H7 (cell line): ENCODE measurements around the gene STK4. TPM values are rescaled to one million over a fixed set of nuclear protein-coding genes. Genes with fewer than 3 reads are reported as not detected.

ENCODE experiments used
- DNase-seq: peaks from one replicate; pipeline ENCODE4 v3.0.0; 2012
- H3K27me3 ChIP-seq: 2 replicates; pipeline ENCODE4 v1.6.0; 2011; ENCODE audit warnings: mild to moderate bottlenecking, low read length; ENCODE audit not compliant: control insufficient read depth, insufficient read depth
- H3K36me3 ChIP-seq: replicated peaks from 2 replicates; pipeline ENCODE4 v1.5.1; 2011; ENCODE audit warnings: low read length; ENCODE audit not compliant: control insufficient read depth, insufficient read depth
- H3K4me3 ChIP-seq: 2 replicates; pipeline ENCODE4 v1.5.1; 2011; ENCODE audit warnings: low read depth, mild to moderate bottlenecking, control low read depth, low read length, moderate library complexity; ENCODE audit not compliant: insufficient read depth
- total RNA-seq: library from RNA; depleted of rRNA; stranded (reverse); fragments of >200 nt; shearing (Covaris generic); gene quantifications from 2 replicates; pipeline ENCODE4 v1.2.3, GENCODE V29; 2014

Gene STK4
- total RNA-seq, 1 experiment from 2014 or later, result 15.6 TPM

DNA sequence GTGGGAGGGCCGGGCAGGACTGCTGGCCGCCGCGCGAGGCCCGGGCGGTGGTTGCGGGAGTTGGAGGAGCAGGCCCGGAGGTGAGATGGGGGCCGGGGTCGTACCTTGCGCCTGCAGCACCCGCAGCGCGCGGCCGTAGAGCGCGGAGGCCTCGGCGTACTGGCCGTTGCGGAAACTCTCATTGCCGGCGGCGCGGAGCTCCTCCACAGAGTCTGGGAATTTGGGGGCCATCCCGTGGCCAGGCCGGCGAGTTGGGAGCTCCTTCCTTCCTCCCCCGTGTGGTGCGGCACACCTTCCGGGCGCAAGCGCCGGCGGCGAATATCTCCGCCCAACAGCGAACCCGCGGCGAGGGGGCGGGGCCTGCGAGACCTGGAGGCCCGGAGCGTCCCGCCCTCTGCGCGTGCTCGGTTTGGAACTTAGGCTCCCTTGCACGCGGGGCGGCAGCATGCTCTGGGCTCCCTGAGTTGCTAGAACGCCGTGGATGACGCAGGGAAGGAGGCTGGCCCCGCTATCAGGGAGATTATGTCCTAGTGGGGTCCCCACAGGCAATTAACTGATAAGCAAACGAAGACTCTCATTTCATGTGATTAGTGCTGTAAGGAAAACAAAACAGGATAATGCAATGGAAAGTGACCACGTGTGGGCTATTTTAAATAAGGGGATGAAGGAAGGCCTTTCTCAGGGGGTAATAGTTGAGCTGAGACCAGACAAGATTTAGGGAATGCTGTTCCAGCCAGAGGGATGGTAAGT, 6.0 kb upstream of the STK4 start, which contains the start of gene TOMM34:
TSS of gene TOMM34 (minus strand) at position 295 of the 750 bp plus-strand sequence. CDS start at position 231, 64 bp downstream.
- peaks cover 7% of the 10 kb centered on the region for H3K36me3 ChIP-seq
- H3K4me3 ChIP-seq, result peak within 1 kb of the TSS; percentile 88
- DNase-seq, result peak; percentile 98
- peaks cover 6% of the 10 kb centered on the region for H3K27me3 ChIP-seq

DNA sequence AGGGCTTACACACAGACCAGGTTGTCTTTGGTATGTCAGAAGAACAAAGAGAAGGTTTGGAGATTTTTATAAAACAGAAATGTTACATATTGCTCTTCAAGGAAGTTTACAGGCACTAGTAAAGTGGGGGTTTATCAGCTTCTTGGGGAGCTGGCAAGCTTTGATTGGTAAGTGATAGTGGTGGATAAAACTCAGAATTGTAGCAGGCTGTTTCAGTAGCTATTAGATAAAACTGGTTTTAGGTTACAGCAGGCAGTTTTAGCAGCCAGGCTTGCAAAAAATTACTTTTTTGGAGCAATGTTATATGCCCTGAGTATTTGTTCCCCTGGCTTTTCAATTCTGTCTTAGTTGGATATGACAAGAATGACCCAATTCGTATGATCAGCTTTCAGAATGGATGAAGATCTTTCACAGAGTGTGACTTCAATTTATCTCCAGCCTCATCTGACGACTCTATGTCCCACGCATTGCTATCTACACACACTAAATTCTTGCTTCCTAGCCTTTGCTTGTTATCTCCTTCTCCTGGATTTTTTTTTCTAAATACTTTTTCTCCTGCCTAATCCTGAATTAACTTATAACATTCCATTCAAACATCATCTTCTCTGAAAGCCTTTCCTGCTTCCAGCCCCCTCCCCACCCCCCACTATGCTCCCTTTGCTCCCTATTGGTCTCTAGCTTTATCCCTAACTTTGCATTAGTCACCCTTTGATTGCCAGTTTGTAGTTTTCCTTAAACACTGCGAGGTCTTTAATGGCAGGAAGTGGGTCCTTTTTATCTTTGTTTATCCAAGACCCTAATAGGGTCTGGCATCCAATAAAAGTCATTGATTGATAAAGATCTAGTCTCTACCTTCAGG, 5.1 kb upstream of the STK4 start:
- Histone ChIP-seq H3K27me3 (peaks cover 8% of the 10 kb centered on the region), H3K36me3 (peaks cover 2% of the 10 kb centered on the region; the same call in 1 of the 2 replicates), H3K4me3 (no peak overlapping the region)
- DNase-seq, result peak; percentile 52

GRCh38 chr20:44961870-44962267, 4.4 kb upstream of the STK4 start:
- peaks cover 8% of the 10 kb centered on the region for H3K27me3 ChIP-seq
- H3K36me3 ChIP-seq, result no peaks in the 10 kb centered on the region
- no peak for DNase-seq
- no peak overlapping the region for H3K4me3 ChIP-seq

GRCh38 chr20:44962483-44962882, 3.8 kb upstream of the STK4 start:
- DNase-seq, result no peak
- no peaks in the 10 kb centered on the region for H3K36me3 ChIP-seq
- peaks cover 8% of the 10 kb centered on the region for H3K27me3 ChIP-seq
- no peak overlapping the region for H3K4me3 ChIP-seq

DNA sequence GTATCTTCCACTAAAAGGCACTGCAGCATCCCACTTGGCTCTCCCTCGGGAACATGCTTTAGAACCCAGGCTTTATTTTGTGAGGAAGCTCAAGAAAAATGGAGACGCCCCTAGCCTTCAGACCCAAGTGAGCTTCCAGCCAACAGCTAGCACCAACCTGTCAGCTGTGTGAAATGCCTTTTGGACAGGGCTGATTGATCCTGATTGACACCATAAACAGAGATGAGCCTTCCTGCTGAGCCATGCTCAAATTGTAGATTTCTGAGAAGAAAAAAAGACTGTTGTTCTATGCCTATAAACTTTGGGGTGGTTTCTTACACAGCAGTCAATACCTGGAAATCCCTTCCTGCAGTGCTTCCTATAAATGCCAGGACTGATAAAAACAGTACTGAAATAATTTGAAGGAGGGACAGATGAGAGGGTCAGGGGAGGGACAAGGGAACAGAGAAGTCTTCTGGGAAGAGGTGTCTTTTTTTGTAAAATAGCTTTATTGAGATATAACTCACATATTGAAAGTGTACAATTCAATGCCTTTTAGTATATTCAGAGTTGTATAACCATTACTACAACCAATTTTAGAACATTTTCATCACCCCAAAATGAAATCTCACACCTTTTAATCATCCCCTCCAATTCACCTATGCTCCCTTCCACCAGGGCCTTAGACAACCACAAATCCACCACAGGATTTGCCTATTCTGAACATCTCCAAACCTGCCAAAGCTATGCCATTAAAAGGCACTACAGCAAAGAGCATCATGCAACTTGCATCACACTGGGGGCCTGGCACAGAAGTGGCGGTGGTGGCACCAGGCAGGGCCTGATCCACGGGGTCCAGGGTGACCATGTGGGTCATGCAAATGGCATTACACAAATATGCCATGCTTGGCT, 2.7 kb upstream of the STK4 start:
- Histone ChIP-seq H3K4me3 (no peak overlapping the region), H3K36me3 (no peaks in the 10 kb centered on the region), H3K27me3 (peaks cover 8% of the 10 kb centered on the region)
- no peak for DNase-seq

DNA sequence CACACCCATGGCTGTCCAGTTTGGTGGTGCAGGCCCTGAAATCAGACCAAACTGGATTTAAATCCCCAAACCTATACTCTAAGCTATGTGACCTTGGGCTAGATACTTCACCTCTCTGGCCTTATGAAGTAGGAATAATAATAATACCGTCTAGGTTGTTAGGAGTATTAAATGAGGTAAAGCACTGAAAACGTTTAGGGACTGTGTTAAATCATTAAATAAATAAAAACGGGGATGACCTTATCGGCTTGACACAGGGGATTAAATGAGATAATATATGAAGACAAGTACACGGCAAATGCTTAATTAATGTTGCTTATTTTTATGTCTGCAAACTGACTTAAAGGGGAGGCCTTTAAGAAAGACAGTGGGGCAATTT, 672 bp upstream of the STK4 start:
- peaks cover 8% of the 10 kb centered on the region for H3K27me3 ChIP-seq
- peak overlapping the region; percentile 92 for H3K4me3 ChIP-seq
- no peak for DNase-seq
- H3K36me3 ChIP-seq, result no peaks in the 10 kb centered on the region

GRCh38 chr20:44967207-44967807, 995 bp downstream of the STK4 start:
- Histone ChIP-seq H3K4me3 (peak overlapping the region; percentile 92), H3K27me3 (peaks cover 4% of the 10 kb centered on the region)
- no peak for DNase-seq

DNA sequence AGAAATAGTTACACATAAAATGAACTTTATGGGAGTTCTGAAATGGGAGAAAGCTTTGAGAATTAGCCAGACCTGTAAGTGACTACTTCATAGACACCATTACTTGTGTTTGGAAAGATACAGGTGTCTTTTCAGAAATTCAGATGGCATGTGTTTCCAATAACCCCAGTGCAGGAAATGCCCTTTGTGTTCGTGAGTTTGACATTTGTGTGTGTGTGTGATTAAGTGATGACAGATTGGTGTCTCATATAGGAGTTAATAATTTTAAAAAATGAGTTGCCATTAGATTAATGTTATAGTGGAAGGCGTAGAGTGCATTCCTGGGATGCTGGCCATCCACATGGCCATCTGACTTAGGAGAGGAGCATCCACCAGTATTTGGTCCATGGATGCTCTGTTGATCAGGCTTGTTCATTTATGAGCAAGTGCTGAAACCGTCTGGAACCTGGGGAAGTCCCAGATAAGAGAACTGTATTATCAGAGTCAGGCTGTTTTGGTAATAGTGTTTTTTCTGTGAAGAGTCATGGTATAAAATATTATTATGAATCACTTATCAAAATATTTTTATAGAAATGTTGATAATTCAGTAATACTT, 3.1 kb downstream of the STK4 start:
- H3K27me3 ChIP-seq, result peaks cover 2% of the 10 kb centered on the region; the same call in 1 of the 2 replicates
- no peak for DNase-seq
- no peak overlapping the region for H3K4me3 ChIP-seq
- peaks cover 7% of the 10 kb centered on the region for H3K36me3 ChIP-seq

More at GRCh38 chr20:44967207-44967807, 995 bp downstream of the STK4 start:
- no peaks in the 10 kb centered on the region for H3K36me3 ChIP-seq

GRCh38 chr20:44970243-44970757, 4.0 kb downstream of the STK4 start:
- Histone ChIP-seq H3K4me3 (no peak overlapping the region), H3K36me3 (peaks cover 10% of the 10 kb centered on the region), H3K27me3 (peaks cover 2% of the 10 kb centered on the region; the same call in 1 of the 2 replicates)
- DNase-seq, result no peak

DNA sequence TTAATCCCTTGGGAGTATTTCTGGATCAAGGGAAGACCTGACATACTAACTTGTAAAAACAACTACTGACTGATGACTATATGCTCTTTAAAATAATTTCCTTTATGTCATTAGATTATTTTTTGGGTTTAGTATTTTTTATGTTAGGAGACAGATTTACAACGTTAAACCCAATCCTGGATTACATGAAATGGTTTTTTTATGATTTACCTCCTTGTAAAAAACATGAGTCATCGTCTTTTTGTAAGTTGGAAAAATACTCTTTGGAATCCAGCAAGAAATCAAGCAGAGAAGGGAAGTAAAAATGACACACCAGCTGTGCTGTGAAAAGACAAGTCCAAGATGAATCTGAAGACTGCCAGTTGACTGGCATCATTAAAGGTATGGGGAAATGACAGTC, 6.7 kb downstream of the STK4 start:
- H3K36me3 ChIP-seq, result peaks cover 12% of the 10 kb centered on the region
- no peaks in the 10 kb centered on the region for H3K27me3 ChIP-seq
- DNase-seq, result no peak
- H3K4me3 ChIP-seq, result no peak overlapping the region

GRCh38 chr20:44976698-44977097, 10.4 kb downstream of the STK4 start:
- no peak for DNase-seq
- no peaks in the 10 kb centered on the region for H3K27me3 ChIP-seq
- H3K36me3 ChIP-seq, result peaks cover 16% of the 10 kb centered on the region
- H3K4me3 ChIP-seq, result no peak overlapping the region

DNA sequence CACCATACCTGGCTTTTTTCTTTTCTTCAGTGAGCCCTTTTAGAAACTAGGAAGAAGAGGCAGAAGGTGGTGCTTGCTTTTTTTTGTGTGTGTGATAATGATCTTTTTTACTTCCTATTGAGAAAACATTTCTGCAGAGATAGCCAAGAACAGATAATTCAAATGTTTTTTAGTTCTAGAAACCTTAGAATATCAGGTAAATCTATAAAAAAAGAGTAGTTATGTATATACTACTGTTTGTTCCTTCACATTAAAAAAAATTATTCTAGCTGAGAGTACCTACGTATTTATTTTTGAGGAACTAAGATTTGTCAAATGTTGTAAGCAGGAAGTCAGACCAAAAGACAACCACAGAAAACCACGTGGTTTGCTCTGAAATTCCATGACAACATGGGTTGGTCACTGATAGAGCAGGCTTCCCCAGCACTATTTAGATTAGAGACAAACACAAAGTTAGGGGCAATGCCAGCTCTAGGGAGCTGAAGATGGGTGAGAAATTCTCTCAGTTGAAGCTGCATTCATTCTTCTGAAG, 12.8 kb downstream of the STK4 start:
- Histone ChIP-seq H3K36me3 (peaks cover 10% of the 10 kb centered on the region), H3K27me3 (no peaks in the 10 kb centered on the region), H3K4me3 (no peak overlapping the region)
- DNase-seq, result no peak

DNA sequence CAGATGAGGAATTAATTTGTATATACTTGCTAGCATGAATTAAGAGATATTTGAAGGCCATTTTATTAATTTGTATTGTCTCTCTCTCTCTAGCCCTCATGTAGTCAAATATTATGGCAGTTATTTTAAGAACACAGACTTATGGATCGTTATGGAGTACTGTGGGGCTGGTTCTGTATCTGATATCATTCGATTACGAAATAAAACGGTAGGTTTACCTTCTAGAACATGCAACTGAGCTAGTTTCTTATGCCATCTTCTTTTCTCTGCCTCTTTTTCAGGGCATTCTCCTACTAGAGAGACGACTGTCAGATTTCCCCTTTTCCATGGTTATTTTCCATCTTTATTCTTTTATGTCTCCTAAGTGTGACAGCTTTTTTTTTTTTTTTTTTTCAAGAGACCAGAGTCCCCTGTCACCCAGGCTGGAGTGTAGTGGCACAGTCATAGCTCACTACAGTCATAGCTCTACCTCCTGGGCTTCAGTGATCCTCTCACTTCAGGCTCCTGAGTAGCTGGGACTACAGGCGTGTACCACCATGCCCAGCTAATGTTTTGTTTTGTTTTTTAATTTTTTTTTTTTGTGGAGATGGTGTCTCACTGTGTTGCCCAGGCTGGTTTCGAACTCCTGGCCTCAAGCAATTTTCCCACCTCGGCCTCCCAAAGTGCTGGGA, 15.6 kb downstream of the STK4 start:
- Histone ChIP-seq H3K27me3 (no peaks in the 10 kb centered on the region), H3K36me3 (peaks cover 3% of the 10 kb centered on the region), H3K4me3 (no peak overlapping the region)
- no peak for DNase-seq
